ENCODE results near the gene MRPS10. TPM values are rescaled to one million over a fixed set of nuclear protein-coding genes. Genes with fewer than 3 reads are reported as not detected.

MRPS10 gene
- total RNA-seq, 2 donors from 2014 or later: 8.9 to 14.0 TPM

GRCh38 chr6:42236682-42237473 is 19.2 kb upstream of the MRPS10 start:
- no peak for TF ChIP-seq POLR2A (IDR thresholded peaks at IDR 0.05)
- TF ChIP-seq, protein P1, sequence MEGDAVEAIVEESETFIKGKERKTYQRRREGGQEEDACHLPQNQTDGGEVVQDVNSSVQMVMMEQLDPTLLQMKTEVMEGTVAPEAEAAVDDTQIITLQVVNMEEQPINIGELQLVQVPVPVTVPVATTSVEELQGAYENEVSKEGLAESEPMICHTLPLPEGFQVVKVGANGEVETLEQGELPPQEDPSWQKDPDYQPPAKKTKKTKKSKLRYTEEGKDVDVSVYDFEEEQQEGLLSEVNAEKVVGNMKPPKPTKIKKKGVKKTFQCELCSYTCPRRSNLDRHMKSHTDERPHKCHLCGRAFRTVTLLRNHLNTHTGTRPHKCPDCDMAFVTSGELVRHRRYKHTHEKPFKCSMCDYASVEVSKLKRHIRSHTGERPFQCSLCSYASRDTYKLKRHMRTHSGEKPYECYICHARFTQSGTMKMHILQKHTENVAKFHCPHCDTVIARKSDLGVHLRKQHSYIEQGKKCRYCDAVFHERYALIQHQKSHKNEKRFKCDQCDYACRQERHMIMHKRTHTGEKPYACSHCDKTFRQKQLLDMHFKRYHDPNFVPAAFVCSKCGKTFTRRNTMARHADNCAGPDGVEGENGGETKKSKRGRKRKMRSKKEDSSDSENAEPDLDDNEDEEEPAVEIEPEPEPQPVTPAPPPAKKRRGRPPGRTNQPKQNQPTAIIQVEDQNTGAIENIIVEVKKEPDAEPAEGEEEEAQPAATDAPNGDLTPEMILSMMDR (IDR thresholded peaks at IDR 0.05): no peak
- intact Hi-C loops (cut with DNase I): no loop called here
- no peak for DNase-seq
- H3K27ac ChIP-seq: no peak overlapping the region
- H3K27me3 ChIP-seq: no peaks in the 10 kb centered on the region
- no peak overlapping the region for H3K4me3 ChIP-seq
- H3K9me3 ChIP-seq: no peaks in the 10 kb centered on the region
- no peaks in the 10 kb centered on the region for H3K36me3 ChIP-seq (replicated peaks in 1 of 2; ENCODE audit: insufficient read depth in 1 of 2, low read depth in 2 of 2)
- ATAC-seq: no peak
- H3K4me1 ChIP-seq: no peaks in the 10 kb centered on the region
- 77 to 84% methylated on average over 5 of the region's 5 CpGs for WGBS, 2 donors

GRCh38 chr6:42236030-42236429 is 18.4 kb upstream of the MRPS10 start:
- TF ChIP-seq, protein P1 (IDR thresholded peaks at IDR 0.05): no peak
- TF ChIP-seq POLR2A (IDR thresholded peaks at IDR 0.05): no peak
- 75 to 84% methylated on average over 9 of the region's 9 CpGs for WGBS, 2 donors
- intact Hi-C loops (cut with DNase I): no loop called here
- no peaks in the 10 kb centered on the region for H3K27me3 ChIP-seq
- no peak overlapping the region for H3K27ac ChIP-seq
- H3K4me3 ChIP-seq: no peak overlapping the region
- H3K9me3 ChIP-seq: no peaks in the 10 kb centered on the region
- DNase-seq: no peak
- H3K4me1 ChIP-seq: no peaks in the 10 kb centered on the region
- H3K36me3 ChIP-seq (replicated peaks in 1 of 2; ENCODE audit: insufficient read depth in 1 of 2, low read depth in 2 of 2): no peaks in the 10 kb centered on the region
- no peak for ATAC-seq

- no peak for DNase-seq
- no peak for TF ChIP-seq POLR2A (IDR thresholded peaks at IDR 0.05)
- 83 to 90% methylated on average over 3 of the region's 3 CpGs for WGBS, 2 donors
- H3K36me3 ChIP-seq (replicated peaks in 1 of 2; ENCODE audit: insufficient read depth in 1 of 2, low read depth in 2 of 2): no peaks in the 10 kb centered on the region
- ATAC-seq: no peak
- H3K9me3 ChIP-seq: no peaks in the 10 kb centered on the region
- no peak overlapping the region for H3K4me3 ChIP-seq
- peaks cover 7% of the 10 kb centered on the region for H3K4me1 ChIP-seq
- H3K27ac ChIP-seq: no peak overlapping the region
- intact Hi-C loops (cut with DNase I): no loop called here
- no peaks in the 10 kb centered on the region for H3K27me3 ChIP-seq
These were observed 14.4 kb upstream of the MRPS10 start for GRCh38 chr6:42232035-42232434.

- Histone ChIP-seq H3K4me1 (peaks cover 15% of the 10 kb centered on the region), H3K4me3 (no peak overlapping the region), H3K36me3 (replicated peaks in 1 of 2; ENCODE audit: insufficient read depth in 1 of 2, low read depth in 2 of 2) (no peaks in the 10 kb centered on the region), H3K27ac (no peak overlapping the region), H3K27me3 (no peaks in the 10 kb centered on the region), H3K9me3 (no peaks in the 10 kb centered on the region)
- intact Hi-C loops (cut with DNase I): no loop called here
- ATAC-seq: no peak
- TF ChIP-seq, protein P1 (IDR thresholded peaks at IDR 0.05): no peak
- no peak for TF ChIP-seq POLR2A (IDR thresholded peaks at IDR 0.05)
- no peak for DNase-seq
- WGBS, 2 donors: 75 to 83% methylated on average over 8 of the region's 8 CpGs
These were observed 13.0 kb upstream of the MRPS10 start for GRCh38 chr6:42230345-42231321.

- WGBS, 2 donors: 56 to 63% methylated on average over 6 of the region's 6 CpGs
- DNase-seq: no peak
These were observed 12.0 kb upstream of the MRPS10 start for GRCh38 chr6:42229506-42230119.

More at GRCh38 chr6:42229506-42230119, 12.0 kb upstream of the MRPS10 start:
- no peak for ATAC-seq
- Histone ChIP-seq H3K9me3 (no peaks in the 10 kb centered on the region), H3K27me3 (no peaks in the 10 kb centered on the region), H3K4me1 (peaks cover 15% of the 10 kb centered on the region), H3K27ac (no peak overlapping the region), H3K4me3 (no peak overlapping the region), H3K36me3 (replicated peaks in 1 of 2; ENCODE audit: insufficient read depth in 1 of 2, low read depth in 2 of 2) (no peaks in the 10 kb centered on the region)
- intact Hi-C loops (cut with DNase I): no loop called here
- no peak for TF ChIP-seq POLR2A (IDR thresholded peaks at IDR 0.05)
- TF ChIP-seq, protein P1 (IDR thresholded peaks at IDR 0.05): no peak

All from body of pancreas (tissue), 4 donors.